ENCODE measurements around the gene MACO1.

GRCh38 chr1:25487628-25488027 is 56.9 kb downstream of the MACO1 start:
- TF ChIP-seq EZH2phosphoT487 (IDR thresholded peaks at IDR 0.05; ENCODE audit: insufficient read depth, low read depth), result no peak
- no peak for TF ChIP-seq EZH2 (IDR thresholded peaks at IDR 0.05; ENCODE audit: insufficient read depth, poor library complexity, severe bottlenecking)

Measured in GM23248 (cell line).